Tibial nerve (tissue), 4 donors: ENCODE results near the gene GNG12. TPM values are rescaled to one million over a fixed set of nuclear protein-coding genes. Genes with fewer than 3 reads are reported as not detected.

ENCODE experiments used
- DNase-seq, 2 donors: peaks; one replicate each; pipeline ENCODE4 v3.0.0-alpha.2; 2019; ENCODE audit warnings: low spot score in 2 of 2
- H3K27ac ChIP-seq, 4 donors: fragments of 200-600 bp; sonication (generic) in 3 of 4; one replicate each; pipeline ENCODE4 v1.5.1; 2017 to 2019; ENCODE audit warnings: mild to moderate bottlenecking in 1 of 4
- H3K27me3 ChIP-seq, 2 donors: fragments of 200-600 bp; sonication (generic) in 1 of 2; one replicate each; pipeline versions ENCODE4 v1.5.1 to v1.6.0; 2017 to 2019
- H3K36me3 ChIP-seq, 3 donors: fragments of 200-600 bp; sonication (generic); one replicate each; pipeline ENCODE4 v1.5.1; 2018 to 2019
- H3K4me1 ChIP-seq, 4 donors: fragments of 200-600 bp; sonication (generic) in 3 of 4; one replicate each; pipeline ENCODE4 v1.5.1; 2017 to 2019
- H3K4me3 ChIP-seq, 4 donors: fragments of 200-600 bp; sonication (generic) in 3 of 4; one replicate each; pipeline ENCODE4 v1.5.1; 2017 to 2019; ENCODE audit warnings: mild to moderate bottlenecking in 1 of 4, moderate library complexity in 1 of 4
- H3K9me3 ChIP-seq, 4 donors: fragments of 200-600 bp; sonication (generic) in 3 of 4; one replicate each; pipeline ENCODE4 v1.5.1; 2017 to 2019
- CTCF ChIP-seq, 5 experiments: fragments of 200-600 bp in 3 of 5; fragments of 450-650 bp in 2 of 5; sonication (generic) in 3 of 5; IDR thresholded peaks; one replicate each; pipeline ENCODE4 v1.5.1; 2016 to 2019; ENCODE audit warnings: antibody characterized with exemption in 5 of 5, mild to moderate bottlenecking in 3 of 5, moderate library complexity in 2 of 5
- EP300 ChIP-seq, 2 donors: sonication (generic); formaldehyde crosslinking; IDR thresholded peaks; one replicate each; pipeline ENCODE4 v1.6.1; 2017; ENCODE audit warnings: antibody characterized with exemption in 2 of 2, mild to moderate bottlenecking in 1 of 2
- POLR2A ChIP-seq, 2 donors: fragments of 450-650 bp; IDR thresholded peaks; one replicate each; pipeline ENCODE4 v1.6.1; 2017; ENCODE audit warnings: antibody characterized with exemption in 2 of 2, mild to moderate bottlenecking in 2 of 2, moderate library complexity in 2 of 2
- WGBS, 2 donors: methylation state at CpG; one replicate each; pipeline ENCODE4 v1.1.5; 2018; 5-methylcytosine and 5-hydroxymethylcytosine counted together
- total RNA-seq, 4 donors: library from RNA; depleted of rRNA; stranded (reverse); fragments of >200 nt; gene quantifications; one replicate each; pipeline ENCODE4 v1.1.0, GENCODE V29; 2016

GNG12 gene
- total RNA-seq, 4 donors from 2014 or later: 55.9 to 71.8 (median 68.4) TPM

- Histone ChIP-seq H3K4me3 (no peak overlapping the region), H3K27me3 (no peaks in the 10 kb centered on the region), H3K27ac (peak overlapping the region in 2 of 4 donors; percentile 72 to 87), H3K36me3 (no peaks in the 10 kb centered on the region), H3K9me3 (no peaks in the 10 kb centered on the region), H3K4me1 (peaks cover 0 to 74% (median 36%) of the 10 kb centered on the region in 4 donors)
- TF ChIP-seq POLR2A (IDR thresholded peaks at IDR 0.05) (no peak), CTCF (IDR thresholded peaks at IDR 0.05) (no peak), EP300 (IDR thresholded peaks at IDR 0.05) (peak in 1 of 2 donors; percentile 26)
- 48 to 49% methylated on average over 4 of the region's 4 CpGs for WGBS, 2 donors
- DNase-seq: no peak
Measured at GRCh38 chr1:67722292-67722944, 110.8 kb downstream of the GNG12 start.

DNA sequence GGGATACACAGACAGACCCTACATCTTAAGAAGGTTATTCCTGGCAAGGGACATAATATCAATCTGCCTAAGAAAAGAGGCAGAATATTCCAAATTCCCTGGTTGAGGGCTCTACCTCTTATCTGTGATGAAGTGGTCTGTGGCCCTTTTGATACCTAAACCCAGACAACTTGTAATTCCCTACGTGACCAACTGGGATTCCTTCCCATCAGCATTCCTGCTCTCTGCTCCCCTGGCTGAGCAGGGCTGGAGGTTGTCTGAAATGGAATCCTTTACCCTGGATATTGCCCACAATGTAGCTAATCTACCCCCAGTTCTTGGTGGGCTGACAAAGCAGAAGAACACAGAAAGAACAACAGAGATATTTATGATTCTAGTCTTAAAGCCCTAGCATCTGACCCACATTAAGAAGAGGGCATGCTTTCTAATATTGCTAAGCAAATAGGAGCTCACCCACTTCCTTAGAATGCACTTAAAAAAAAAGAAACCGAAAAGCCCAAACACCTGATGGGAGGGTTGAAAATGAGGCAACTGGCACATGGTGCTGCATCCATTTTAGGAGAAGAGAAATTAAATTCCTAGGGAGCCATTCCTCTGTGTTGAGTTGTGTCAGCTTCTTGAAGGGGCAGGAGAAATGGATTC is 111.5 kb downstream of the GNG12 start:
- Histone ChIP-seq H3K4me1 (peaks cover 0 to 79% (median 42%) of the 10 kb centered on the region in 4 donors), H3K27me3 (no peaks in the 10 kb centered on the region), H3K4me3 (no peak overlapping the region), H3K27ac (peak overlapping the region in 3 of 4 donors; percentile 21 to 87 (median 72)), H3K9me3 (no peaks in the 10 kb centered on the region), H3K36me3 (no peaks in the 10 kb centered on the region)
- 63 to 74% methylated on average over 2 of the region's 2 CpGs for WGBS, 2 donors
- TF ChIP-seq POLR2A (IDR thresholded peaks at IDR 0.05) (no peak), CTCF (IDR thresholded peaks at IDR 0.05) (no peak), EP300 (IDR thresholded peaks at IDR 0.05) (no peak)
- DNase-seq: no peak

DNA sequence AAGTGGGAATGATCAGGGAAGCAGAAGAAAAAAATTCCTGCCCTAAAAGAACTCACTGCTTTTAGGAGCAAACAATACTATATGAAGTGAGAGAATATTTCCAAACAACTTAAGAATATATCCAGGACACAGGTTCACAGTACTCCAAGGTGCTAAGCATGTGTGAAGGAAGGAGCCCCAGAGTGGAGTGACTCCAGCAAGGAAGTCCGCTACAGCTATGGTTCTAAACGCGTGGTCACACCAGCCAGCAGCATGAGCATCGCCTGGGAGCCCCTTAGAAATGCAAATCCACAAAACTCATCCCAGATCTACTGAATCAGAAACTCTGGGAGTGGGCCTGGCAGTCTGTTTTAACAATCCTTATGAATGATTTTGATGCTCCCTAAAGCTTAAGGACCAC is 112.2 kb downstream of the GNG12 start:
- H3K36me3 ChIP-seq: no peaks in the 10 kb centered on the region
- WGBS, 2 donors: 89 to 96% methylated on average over 4 of the region's 4 CpGs
- H3K4me1 ChIP-seq: peaks cover 0 to 83% (median 45%) of the 10 kb centered on the region in 4 donors
- H3K4me3 ChIP-seq: no peak overlapping the region
- DNase-seq: no peak
- no peaks in the 10 kb centered on the region for H3K9me3 ChIP-seq
- H3K27me3 ChIP-seq: no peaks in the 10 kb centered on the region
- H3K27ac ChIP-seq: peak overlapping the region in 2 of 4 donors; percentile 72 to 87
- TF ChIP-seq CTCF (IDR thresholded peaks at IDR 0.05) (no peak), POLR2A (IDR thresholded peaks at IDR 0.05) (no peak), EP300 (IDR thresholded peaks at IDR 0.05) (no peak)

GRCh38 chr1:67719329-67720196 is 113.7 kb downstream of the GNG12 start:
- no peak overlapping the region for H3K4me3 ChIP-seq
- no peak for DNase-seq
- WGBS, 2 donors: 78 to 94% methylated on average over 6 of the region's 6 CpGs
- TF ChIP-seq POLR2A (IDR thresholded peaks at IDR 0.05) (no peak), EP300 (IDR thresholded peaks at IDR 0.05) (no peak), CTCF (IDR thresholded peaks at IDR 0.05) (no peak)
- no peaks in the 10 kb centered on the region for H3K9me3 ChIP-seq
- H3K27me3 ChIP-seq: no peaks in the 10 kb centered on the region
- no peaks in the 10 kb centered on the region for H3K36me3 ChIP-seq
- H3K4me1 ChIP-seq: peaks cover 0 to 81% (median 38%) of the 10 kb centered on the region in 4 donors
- peak overlapping the region in 2 of 4 donors; percentile 45 to 87 for H3K27ac ChIP-seq
